H9 (cell line): ENCODE measurements around the gene NCAM1. TPM values are rescaled to one million over a fixed set of nuclear protein-coding genes. Genes with fewer than 3 reads are reported as not detected.

ENCODE experiments used
- DNase-seq: peaks from one replicate; pipeline ENCODE4 v3.0.0-alpha.2; 2017
- H2AFZ ChIP-seq: one replicate; pipeline ENCODE4 v1.6.1; 2013; ENCODE audit warnings: mild to moderate bottlenecking, low read length, control low read depth, moderate library complexity
- H2AK5ac ChIP-seq: 2 replicates; pipeline ENCODE4 v1.6.1; 2013; ENCODE audit warnings: low read length, control low read depth, mixed read lengths; ENCODE audit not compliant: insufficient read length
- H2BK120ac ChIP-seq: one replicate; pipeline ENCODE4 v1.6.1; 2013; ENCODE audit warnings: low read depth, mild to moderate bottlenecking, low read length, control low read depth, inconsistent platforms; ENCODE audit not compliant: poor library complexity, severe bottlenecking
- H2BK12ac ChIP-seq: 2 replicates; pipeline ENCODE4 v1.6.1; 2013; ENCODE audit warnings: low read length, control low read depth, mixed read lengths, low read depth; ENCODE audit not compliant: insufficient read length
- H2BK15ac ChIP-seq: 2 replicates; pipeline ENCODE4 v1.6.1; 2013; ENCODE audit warnings: low read depth, low read length, control low read depth
- H2BK20ac ChIP-seq: one replicate; pipeline ENCODE4 v1.6.1; 2013; ENCODE audit warnings: low read depth, mild to moderate bottlenecking, low read length, control low read depth, inconsistent platforms; ENCODE audit not compliant: poor library complexity, severe bottlenecking
- H2BK5ac ChIP-seq: 2 replicates; pipeline ENCODE4 v1.6.1; 2013; ENCODE audit warnings: low read length, control low read depth, mixed read lengths; ENCODE audit not compliant: insufficient read length
- H3K14ac ChIP-seq: 2 replicates; pipeline ENCODE4 v1.6.1; 2013; ENCODE audit warnings: low read length, control low read depth; ENCODE audit not compliant: insufficient read depth
- H3K18ac ChIP-seq: 2 replicates; pipeline ENCODE4 v1.6.1; 2013; ENCODE audit warnings: low read depth, mild to moderate bottlenecking, mixed read lengths, low read length, control low read depth; ENCODE audit not compliant: insufficient read length
- H3K23ac ChIP-seq: 2 replicates; pipeline ENCODE4 v1.6.1; 2013; ENCODE audit warnings: low read length, control low read depth, mixed read lengths, low read depth; ENCODE audit not compliant: insufficient read length
- H3K23me2 ChIP-seq: 2 replicates; pipeline ENCODE4 v1.6.1; 2013; ENCODE audit warnings: low read depth, mild to moderate bottlenecking, mixed read lengths, low read length, control low read depth; ENCODE audit not compliant: insufficient read length, poor library complexity, severe bottlenecking
- H3K27ac ChIP-seq: 2 replicates; pipeline ENCODE4 v1.5.1; 2013; ENCODE audit warnings: low read length, control low read depth, mixed read lengths, low read depth; ENCODE audit not compliant: insufficient read length
- H3K27me3 ChIP-seq: 2 replicates; pipeline ENCODE4 v1.6.1; 2013; ENCODE audit warnings: low read length, control low read depth, inconsistent platforms; ENCODE audit not compliant: insufficient read depth
- H3K4ac ChIP-seq: 2 replicates; pipeline ENCODE4 v1.6.1; 2013; ENCODE audit warnings: low read depth, mild to moderate bottlenecking, control low read depth, inconsistent platforms, low read length, moderate library complexity
- H3K4me1 ChIP-seq: 2 replicates; pipeline ENCODE4 v1.6.1; 2013; ENCODE audit warnings: low read length, control low read depth, inconsistent platforms; ENCODE audit not compliant: insufficient read depth
- H3K4me2 ChIP-seq: 2 replicates; pipeline ENCODE4 v1.6.1; 2013; ENCODE audit warnings: low read length, control low read depth, mixed read lengths; ENCODE audit not compliant: insufficient read length, insufficient read depth
- H3K56ac ChIP-seq: 2 replicates; pipeline ENCODE4 v1.6.1; 2013; ENCODE audit warnings: low read depth, mild to moderate bottlenecking, mixed read lengths, low read length, control low read depth; ENCODE audit not compliant: insufficient read length
- H3K79me1 ChIP-seq: 2 replicates; pipeline ENCODE4 v1.6.1; 2013; ENCODE audit warnings: low read depth, mild to moderate bottlenecking, moderate library complexity, low read length, control low read depth, inconsistent platforms; ENCODE audit not compliant: insufficient read depth, poor library complexity, severe bottlenecking
- H3K79me2 ChIP-seq: 2 replicates; pipeline ENCODE4 v1.6.1; 2013; ENCODE audit warnings: low read length, control low read depth, inconsistent platforms; ENCODE audit not compliant: insufficient read depth
- H3K9ac ChIP-seq: 2 replicates; pipeline ENCODE4 v1.6.1; 2013; ENCODE audit warnings: low read length, control low read depth, mixed read lengths; ENCODE audit not compliant: insufficient read length; ENCODE audit errors: extremely low read depth
- H3K9me3 ChIP-seq: one replicate; pipeline ENCODE4 v1.6.1; 2013; ENCODE audit warnings: low read depth, low read length, inconsistent platforms; ENCODE audit not compliant: control insufficient read depth
- H3T11ph ChIP-seq: one replicate; pipeline ENCODE4 v1.6.1; 2013; ENCODE audit warnings: mild to moderate bottlenecking, low read length, control low read depth, inconsistent platforms
- H4K20me1 ChIP-seq: one replicate; pipeline ENCODE4 v1.6.1; 2013; ENCODE audit not compliant: control insufficient read depth, insufficient read length, insufficient read depth
- H4K5ac ChIP-seq: 2 replicates; pipeline ENCODE4 v1.6.1; 2013; ENCODE audit warnings: low read depth, mild to moderate bottlenecking, mixed read lengths, low read length, control low read depth; ENCODE audit not compliant: insufficient read length
- H4K8ac ChIP-seq: replicated peaks from 2 replicates; pipeline ENCODE4 v1.6.1; 2013; ENCODE audit warnings: low read length, control low read depth, mixed read lengths, low read depth; ENCODE audit not compliant: insufficient read length
- H4K91ac ChIP-seq: 2 replicates; pipeline ENCODE4 v1.6.1; 2013; ENCODE audit warnings: low read depth, mild to moderate bottlenecking, moderate library complexity, mixed read lengths, low read length, control low read depth; ENCODE audit not compliant: insufficient read length
- H3K27ac Mint-ChIP-seq, 3 experiments: 2 replicates in 2 of 3; 3 replicates in 1 of 3; pipeline ENCODE4 v1.8.0; 2020 to 2021; ENCODE audit warnings: mixed read lengths in 3 of 3, mild to moderate bottlenecking in 1 of 3, moderate library complexity in 1 of 3
- H3K27me3 Mint-ChIP-seq: 2 replicates; pipeline ENCODE4 v1.8.0; 2021; ENCODE audit warnings: low read depth, mild to moderate bottlenecking, moderate library complexity, mixed read lengths
- H3K36me3 Mint-ChIP-seq, 3 experiments: 2 replicates in 2 of 3; 3 replicates in 1 of 3; pipeline ENCODE4 v1.8.0; 2020 to 2021; ENCODE audit warnings: low read depth in 3 of 3, mixed read lengths in 3 of 3; ENCODE audit not compliant: insufficient read depth in 1 of 3
- H3K4me1 Mint-ChIP-seq, 2 experiments: 2 replicates each; pipeline ENCODE4 v1.8.0; 2020; ENCODE audit warnings: mixed read lengths in 2 of 2
- H3K4me3 Mint-ChIP-seq, 2 experiments: 2 replicates in 1 of 2; 3 replicates in 1 of 2; pipeline ENCODE4 v1.8.0; 2020 to 2021; ENCODE audit warnings: mild to moderate bottlenecking in 2 of 2, mixed read lengths in 2 of 2, moderate library complexity in 1 of 2
- H3K9me3 Mint-ChIP-seq, 2 experiments: 2 replicates in 1 of 2; 3 replicates in 1 of 2; pipeline ENCODE4 v1.8.0; 2020; ENCODE audit warnings: mild to moderate bottlenecking in 2 of 2, mixed read lengths in 2 of 2, moderate library complexity in 1 of 2
- WGBS: extraction: QIAGEN DNeasy Blood & Tissue Kit; methylation state at CpG from one replicate; pipeline ENCODE4 v1.1.7; 2013; ENCODE audit warnings: missing lambda C conversion rate, low lambda C conversion rate, mixed read lengths; ENCODE audit not compliant: insufficient read length; ENCODE audit errors: extremely low coverage; 5-methylcytosine and 5-hydroxymethylcytosine counted together
- total RNA-seq: library from RNA; stranded (reverse); gene quantifications from 2 replicates; pipeline ENCODE4 v1.2.1, GENCODE V29; 2021
- TF ChIP-seq, protein P1 (sequence below): fragments of 200-600 bp; sonication (generic); conservative IDR thresholded peaks from 3 replicates; pipeline ENCODE4 v1.8.0; 2021; ENCODE audit warnings: antibody characterized with exemption, mild to moderate bottlenecking

The NCAM1 gene
- total RNA-seq, 1 experiment from 2014 or later, result 2.5 TPM

DNA sequence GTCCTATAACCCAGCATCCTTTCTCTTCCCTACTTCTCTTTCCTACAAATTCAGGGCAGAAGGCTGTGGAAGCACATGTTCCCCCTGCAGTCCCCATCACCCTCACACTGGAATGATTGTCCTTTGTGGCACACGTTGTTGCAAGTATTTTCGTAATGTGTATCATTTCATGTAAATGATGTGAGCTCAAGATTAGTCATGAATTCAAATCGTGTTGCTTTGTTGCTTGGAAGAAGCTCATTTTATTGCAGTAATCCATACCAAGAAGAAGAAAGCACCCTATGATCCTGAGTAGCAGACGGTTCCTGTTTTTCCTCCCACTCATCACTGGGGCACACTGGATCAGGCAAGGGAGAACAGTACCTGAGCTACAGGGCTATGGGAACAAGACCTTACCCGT, 173.4 kb downstream of the NCAM1 start:
- H3K23ac ChIP-seq, result no peak overlapping the region
- H3T11ph ChIP-seq, result no peak overlapping the region
- no peak overlapping the region for H2BK15ac ChIP-seq
- no peaks in the 10 kb centered on the region for H4K20me1 ChIP-seq
- no peak overlapping the region for H4K8ac ChIP-seq
- H2AK5ac ChIP-seq, result no peak overlapping the region
- no peak overlapping the region for H3K4me2 ChIP-seq
- TF ChIP-seq, protein P1, sequence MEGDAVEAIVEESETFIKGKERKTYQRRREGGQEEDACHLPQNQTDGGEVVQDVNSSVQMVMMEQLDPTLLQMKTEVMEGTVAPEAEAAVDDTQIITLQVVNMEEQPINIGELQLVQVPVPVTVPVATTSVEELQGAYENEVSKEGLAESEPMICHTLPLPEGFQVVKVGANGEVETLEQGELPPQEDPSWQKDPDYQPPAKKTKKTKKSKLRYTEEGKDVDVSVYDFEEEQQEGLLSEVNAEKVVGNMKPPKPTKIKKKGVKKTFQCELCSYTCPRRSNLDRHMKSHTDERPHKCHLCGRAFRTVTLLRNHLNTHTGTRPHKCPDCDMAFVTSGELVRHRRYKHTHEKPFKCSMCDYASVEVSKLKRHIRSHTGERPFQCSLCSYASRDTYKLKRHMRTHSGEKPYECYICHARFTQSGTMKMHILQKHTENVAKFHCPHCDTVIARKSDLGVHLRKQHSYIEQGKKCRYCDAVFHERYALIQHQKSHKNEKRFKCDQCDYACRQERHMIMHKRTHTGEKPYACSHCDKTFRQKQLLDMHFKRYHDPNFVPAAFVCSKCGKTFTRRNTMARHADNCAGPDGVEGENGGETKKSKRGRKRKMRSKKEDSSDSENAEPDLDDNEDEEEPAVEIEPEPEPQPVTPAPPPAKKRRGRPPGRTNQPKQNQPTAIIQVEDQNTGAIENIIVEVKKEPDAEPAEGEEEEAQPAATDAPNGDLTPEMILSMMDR, result no peak
- no peaks in the 10 kb centered on the region for H3K36me3 Mint-ChIP-seq
- peaks cover 0 to 3% of the 10 kb centered on the region in 2 experiments; a peak in 1 of 4 replicates for H3K4me1 Mint-ChIP-seq
- H3K4ac ChIP-seq, result no peak overlapping the region
- H3K56ac ChIP-seq, result no peak overlapping the region
- H3K27ac ChIP-seq, result no peak overlapping the region
- no peak overlapping the region for H3K18ac ChIP-seq
- no peaks in the 10 kb centered on the region for H3K9me3 ChIP-seq
- H3K9ac ChIP-seq, result no peak overlapping the region
- H2BK20ac ChIP-seq, result no peak overlapping the region
- DNase-seq, result no peak
- no CpG with 5 or more reads among the region's 5 CpGs for WGBS
- H2BK5ac ChIP-seq, result no peak overlapping the region
- H2BK120ac ChIP-seq, result no peak overlapping the region
- no peak overlapping the region for H4K91ac ChIP-seq
- H2AFZ ChIP-seq, result no peak overlapping the region
- no peaks in the 10 kb centered on the region for H3K27me3 ChIP-seq
- H3K27ac Mint-ChIP-seq, result no peak overlapping the region
- H3K4me3 Mint-ChIP-seq, result no peak overlapping the region
- no peaks in the 10 kb centered on the region for H3K79me2 ChIP-seq
- no peak overlapping the region for H3K14ac ChIP-seq
- no peaks in the 10 kb centered on the region for H3K79me1 ChIP-seq
- no peak overlapping the region for H4K5ac ChIP-seq
- H3K4me1 ChIP-seq, result no peaks in the 10 kb centered on the region
- no peaks in the 10 kb centered on the region; the same call in none of the 2 replicates for H3K27me3 Mint-ChIP-seq
- H2BK12ac ChIP-seq, result no peak overlapping the region
- H3K23me2 ChIP-seq, result no peaks in the 10 kb centered on the region
- H3K9me3 Mint-ChIP-seq, result no peaks in the 10 kb centered on the region
